PFSK-1 (cell line): Measurements from ENCODE around the gene FBXO15.

ENCODE experiments used
- FOXP2 ChIP-seq: optimal IDR thresholded peaks from 2 replicates; pipeline ENCODE3; 2011; ENCODE audit warnings: borderline replicate concordance, control low read depth, inconsistent platforms; ENCODE audit not compliant: insufficient read depth; ENCODE audit errors: extremely low read length, extremely low read depth
- POLR2AphosphoS5 ChIP-seq: IDR thresholded peaks from 2 replicates; pipeline ENCODE4 v1.6.1; 2012; ENCODE audit warnings: low read depth, mild to moderate bottlenecking, control low read depth, low read length, moderate library complexity
- SIN3A ChIP-seq: IDR thresholded peaks from 2 replicates; pipeline ENCODE4 v1.6.1; 2012; ENCODE audit warnings: mild to moderate bottlenecking, low read length, moderate library complexity, borderline replicate concordance; ENCODE audit not compliant: insufficient read depth
- TAF1 ChIP-seq: IDR thresholded peaks from 2 replicates; pipeline ENCODE4 v1.6.1; 2012; ENCODE audit warnings: low read length, control low read depth, borderline replicate concordance; ENCODE audit not compliant: insufficient read depth
- TF ChIP-seq, protein P1 (sequence below), 2 experiments: IDR thresholded peaks; 2 replicates each; pipeline versions ENCODE4 v1.6.1 to v1.8.0; 2011 to 2012; ENCODE audit warnings: low read depth in 2 of 2, low read length in 2 of 2, control low read depth in 1 of 2, inconsistent platforms in 1 of 2, mild to moderate bottlenecking in 1 of 2, moderate library complexity in 1 of 2; ENCODE audit not compliant: insufficient read depth in 1 of 2

The FBXO15 gene

DNA sequence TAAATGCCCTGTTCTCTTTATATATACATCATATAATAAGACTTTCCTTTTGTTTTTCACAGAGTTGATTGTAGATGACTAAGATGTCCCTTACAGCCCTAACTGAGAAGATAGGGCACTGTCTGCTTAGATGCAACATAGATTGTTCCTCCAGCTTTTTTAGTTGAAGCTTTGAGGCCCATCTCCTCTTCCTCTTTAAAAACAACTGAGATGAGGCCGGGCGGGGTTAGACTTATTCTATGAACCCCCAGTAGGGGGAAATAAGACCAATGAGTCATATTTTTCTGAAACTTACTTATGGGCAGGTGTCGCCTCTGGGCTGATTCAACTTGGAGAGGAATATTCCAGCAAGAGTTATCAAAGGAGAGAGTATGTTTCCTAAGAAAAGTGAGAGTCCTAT lies 84.6 kb downstream of the FBXO15 start:
- TF ChIP-seq TAF1 (no peak), SIN3A (no peak)

DNA sequence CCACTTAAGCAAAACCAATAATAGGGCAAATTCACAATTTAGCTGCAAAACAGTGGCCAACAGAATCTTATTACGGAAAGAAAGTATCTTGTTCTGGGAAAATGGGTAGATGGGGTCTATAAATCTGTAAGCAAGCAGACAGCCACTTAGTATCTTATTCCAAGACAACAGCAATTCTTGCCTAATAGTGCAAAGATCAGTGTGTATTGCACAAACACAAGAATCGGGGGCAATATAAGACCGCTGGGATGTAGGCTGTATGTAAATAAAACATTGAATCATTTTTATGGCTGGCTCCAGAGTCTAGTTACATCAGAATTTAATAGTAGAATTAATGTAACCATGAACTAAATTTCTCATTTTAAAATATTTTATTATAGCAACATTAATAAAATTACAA lies 85.6 kb downstream of the FBXO15 start:
- TF ChIP-seq FOXP2 (no peak), POLR2AphosphoS5 (no peak), SIN3A (no peak), TAF1 (no peak)
- TF ChIP-seq, protein P1, sequence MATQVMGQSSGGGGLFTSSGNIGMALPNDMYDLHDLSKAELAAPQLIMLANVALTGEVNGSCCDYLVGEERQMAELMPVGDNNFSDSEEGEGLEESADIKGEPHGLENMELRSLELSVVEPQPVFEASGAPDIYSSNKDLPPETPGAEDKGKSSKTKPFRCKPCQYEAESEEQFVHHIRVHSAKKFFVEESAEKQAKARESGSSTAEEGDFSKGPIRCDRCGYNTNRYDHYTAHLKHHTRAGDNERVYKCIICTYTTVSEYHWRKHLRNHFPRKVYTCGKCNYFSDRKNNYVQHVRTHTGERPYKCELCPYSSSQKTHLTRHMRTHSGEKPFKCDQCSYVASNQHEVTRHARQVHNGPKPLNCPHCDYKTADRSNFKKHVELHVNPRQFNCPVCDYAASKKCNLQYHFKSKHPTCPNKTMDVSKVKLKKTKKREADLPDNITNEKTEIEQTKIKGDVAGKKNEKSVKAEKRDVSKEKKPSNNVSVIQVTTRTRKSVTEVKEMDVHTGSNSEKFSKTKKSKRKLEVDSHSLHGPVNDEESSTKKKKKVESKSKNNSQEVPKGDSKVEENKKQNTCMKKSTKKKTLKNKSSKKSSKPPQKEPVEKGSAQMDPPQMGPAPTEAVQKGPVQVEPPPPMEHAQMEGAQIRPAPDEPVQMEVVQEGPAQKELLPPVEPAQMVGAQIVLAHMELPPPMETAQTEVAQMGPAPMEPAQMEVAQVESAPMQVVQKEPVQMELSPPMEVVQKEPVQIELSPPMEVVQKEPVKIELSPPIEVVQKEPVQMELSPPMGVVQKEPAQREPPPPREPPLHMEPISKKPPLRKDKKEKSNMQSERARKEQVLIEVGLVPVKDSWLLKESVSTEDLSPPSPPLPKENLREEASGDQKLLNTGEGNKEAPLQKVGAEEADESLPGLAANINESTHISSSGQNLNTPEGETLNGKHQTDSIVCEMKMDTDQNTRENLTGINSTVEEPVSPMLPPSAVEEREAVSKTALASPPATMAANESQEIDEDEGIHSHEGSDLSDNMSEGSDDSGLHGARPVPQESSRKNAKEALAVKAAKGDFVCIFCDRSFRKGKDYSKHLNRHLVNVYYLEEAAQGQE (IDR thresholded peaks at IDR 0.05; ENCODE audit: insufficient read depth in 1 of 2, low read depth in 2 of 2, low read length in 2 of 2), result no peak

DNA sequence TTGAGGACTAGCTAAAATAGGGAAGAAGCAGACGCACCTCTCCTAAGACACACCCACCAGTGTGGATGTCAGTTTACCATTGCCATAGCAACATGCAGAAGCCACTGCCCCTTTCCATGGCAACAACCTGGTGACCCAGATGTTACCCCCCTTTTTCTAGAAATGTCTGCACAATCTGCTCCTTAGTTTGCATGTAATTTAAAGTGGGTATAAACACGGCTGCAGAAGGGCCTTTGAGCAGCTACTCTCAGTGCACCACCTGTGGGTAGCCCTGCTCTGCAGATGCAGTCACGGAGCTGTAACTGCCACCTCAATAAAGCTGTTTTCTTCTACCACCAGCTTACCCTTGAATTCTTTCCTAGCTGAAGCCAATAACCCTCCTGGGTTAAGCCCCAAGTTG lies 87.1 kb downstream of the FBXO15 start:
- TF ChIP-seq, protein P1 (IDR thresholded peaks at IDR 0.05; ENCODE audit: insufficient read depth in 1 of 2, low read depth in 2 of 2, low read length in 2 of 2), result no peak
- no peak for TF ChIP-seq SIN3A
- TF ChIP-seq TAF1, result no peak
- TF ChIP-seq FOXP2, result no peak
- TF ChIP-seq POLR2AphosphoS5, result no peak

DNA sequence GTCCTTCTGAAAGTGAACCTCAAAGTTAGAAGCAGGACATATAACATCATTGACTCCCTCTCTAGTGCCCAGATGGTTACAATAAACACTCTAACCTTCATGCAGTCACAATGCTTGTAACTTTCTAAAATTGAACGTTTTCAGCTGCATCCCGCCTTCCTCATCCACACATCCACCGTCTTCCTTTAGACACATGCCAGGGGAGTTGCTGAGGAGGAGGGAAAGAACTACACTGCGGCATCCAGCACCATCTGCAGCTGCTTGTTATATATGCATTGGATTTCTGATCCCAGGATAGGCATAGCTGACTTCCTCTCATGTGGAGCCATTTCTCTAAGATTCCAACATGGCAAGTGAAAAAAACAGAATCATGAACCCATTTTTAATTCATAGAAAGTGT lies 96.8 kb downstream of the FBXO15 start:
- TF ChIP-seq POLR2AphosphoS5, result no peak
- TF ChIP-seq, protein P1 (IDR thresholded peaks at IDR 0.05; ENCODE audit: insufficient read depth in 1 of 2, low read depth in 2 of 2, low read length in 2 of 2), result no peak

DNA sequence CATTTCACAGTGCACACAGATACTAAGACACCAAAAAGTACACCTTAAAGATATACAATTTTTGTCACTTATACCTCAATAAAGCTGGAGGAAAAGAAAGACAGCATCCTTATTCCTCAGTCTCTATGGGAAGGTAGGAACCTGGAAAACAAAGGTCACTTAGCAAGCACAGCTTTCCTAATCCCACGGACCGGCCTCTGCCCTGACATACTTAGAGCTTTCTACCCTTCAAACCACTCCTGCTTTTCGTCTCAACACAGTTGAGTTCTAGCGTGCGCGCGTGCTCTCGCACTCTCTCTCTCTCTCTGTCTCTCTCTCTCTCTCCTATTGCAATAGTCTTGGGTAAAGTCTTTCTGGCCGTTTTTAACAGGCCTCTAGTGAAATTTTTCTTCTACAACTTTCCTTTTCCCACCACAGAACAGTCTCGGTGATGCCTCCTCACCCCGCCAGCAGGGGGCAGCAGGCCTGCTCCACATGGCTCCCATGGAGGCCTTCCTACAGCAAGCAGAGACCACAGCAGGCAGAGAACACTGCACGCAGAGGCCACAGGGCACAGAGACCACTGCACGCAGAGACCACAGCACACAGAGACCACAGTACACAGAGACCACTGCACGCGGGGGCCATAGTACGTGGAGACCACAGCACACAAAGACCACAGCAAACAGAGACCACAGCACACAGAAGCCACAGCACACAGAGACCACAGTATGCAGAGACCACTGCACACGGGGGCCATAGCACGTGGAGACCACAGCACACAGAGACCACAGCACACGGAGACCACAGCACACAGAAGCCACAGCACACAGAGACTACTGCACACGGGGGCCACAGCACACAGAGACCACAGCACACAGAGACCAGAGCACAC lies 106.9 kb downstream of the FBXO15 start:
- TF ChIP-seq, protein P1 (IDR thresholded peaks at IDR 0.05; ENCODE audit: insufficient read depth in 1 of 2, low read depth in 2 of 2, low read length in 2 of 2), result no peak
- TF ChIP-seq FOXP2 (peak; percentile 16), TAF1 (no peak), POLR2AphosphoS5 (no peak)
